Panc1 (cell line): Measurements from ENCODE around the gene TOM1L1.

ENCODE experiments used
- CTCF ChIP-seq: fragments of 450-650 bp; IDR thresholded peaks from 2 replicates; pipeline ENCODE4 v1.5.1; 2017; ENCODE audit warnings: mild to moderate bottlenecking
- POLR2AphosphoS5 ChIP-seq: IDR thresholded peaks from 2 replicates; pipeline ENCODE4 v1.6.1; 2012; ENCODE audit warnings: mild to moderate bottlenecking, low read depth, low read length, moderate library complexity
- REST ChIP-seq, 2 experiments: IDR thresholded peaks; 2 replicates each; pipeline ENCODE4 v1.6.1; 2011 to 2012; ENCODE audit warnings: low read depth in 2 of 2, control low read depth in 1 of 2, low read length in 1 of 2, mild to moderate bottlenecking in 1 of 2, moderate library complexity in 1 of 2; ENCODE audit not compliant: insufficient read depth in 1 of 2
- SIN3A ChIP-seq: IDR thresholded peaks from 2 replicates; pipeline ENCODE4 v1.6.1; 2012; ENCODE audit warnings: low read depth, mild to moderate bottlenecking, low read length, moderate library complexity, borderline replicate concordance; ENCODE audit not compliant: insufficient read depth

GRCh38 chr17:54876656-54877195, 23.9 kb upstream of the TOM1L1 start:
- TF ChIP-seq REST (IDR thresholded peaks at IDR 0.05; ENCODE audit: insufficient read depth in 1 of 2, low read depth in 2 of 2, low read length in 1 of 2) (no peak), CTCF (no peak), POLR2AphosphoS5 (no peak), SIN3A (no peak)
